Endothelial cell of umbilical vein (primary cell): ENCODE data around the gene DOCK1.

Experiments used
- EZH2 ChIP-seq: IDR thresholded peaks from 2 replicates; pipeline ENCODE4 v1.6.1; 2012; ENCODE audit warnings: borderline replicate concordance, low read depth, mild to moderate bottlenecking, moderate library complexity, low read length, inconsistent platforms; ENCODE audit not compliant: severe bottlenecking
- JUN ChIP-seq: IDR thresholded peaks from 2 replicates; pipeline ENCODE4 v1.6.1; 2011; ENCODE audit warnings: borderline replicate concordance, low read depth; ENCODE audit not compliant: insufficient read length, insufficient read depth
- MYC ChIP-seq: IDR thresholded peaks from one replicate; pipeline ENCODE4 v1.6.1; 2011; ENCODE audit warnings: mild to moderate bottlenecking, low read depth, low read length
- POLR2A ChIP-seq: IDR thresholded peaks from 2 replicates; pipeline ENCODE4 v1.6.1; 2012; ENCODE audit warnings: low read depth, mild to moderate bottlenecking, control low read depth, low read length
- POLR2AphosphoS5 ChIP-seq: IDR thresholded peaks from 2 replicates; pipeline ENCODE4 v1.6.1; 2012; ENCODE audit warnings: low read depth, mild to moderate bottlenecking, control low read depth, low read length, moderate library complexity; ENCODE audit not compliant: insufficient read depth
- TF ChIP-seq, protein P1 (sequence below), 2 donors: IDR thresholded peaks; 1 replicate in 1 of 2; 2 replicates in 1 of 2; pipeline ENCODE4 v1.5.1; 2011; ENCODE audit warnings: low read length in 2 of 2, mild to moderate bottlenecking in 2 of 2, moderate library complexity in 2 of 2, control low read depth in 1 of 2, inconsistent platforms in 1 of 2, low read depth in 1 of 2; ENCODE audit not compliant: insufficient read depth in 1 of 2; ENCODE audit errors: extremely low read depth in 1 of 2

DNA sequence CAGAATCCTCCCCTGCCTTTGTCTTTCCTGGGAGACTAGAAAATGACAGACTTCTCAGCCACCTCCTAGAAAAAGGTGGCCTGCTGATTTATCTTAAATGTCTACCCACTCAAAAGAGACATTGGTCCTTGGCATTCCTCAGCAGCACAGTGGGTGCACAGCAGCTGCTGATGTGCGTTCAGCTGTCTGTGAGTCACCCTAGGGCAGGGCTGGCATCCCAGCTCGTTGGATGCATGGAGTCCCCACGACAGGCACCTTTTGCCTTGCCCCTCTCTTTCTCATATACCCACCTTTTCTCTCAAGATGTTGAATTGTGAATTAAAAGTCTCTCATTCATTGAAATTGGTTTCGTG lies 113.0 kb downstream of the DOCK1 start:
- TF ChIP-seq, protein P1, sequence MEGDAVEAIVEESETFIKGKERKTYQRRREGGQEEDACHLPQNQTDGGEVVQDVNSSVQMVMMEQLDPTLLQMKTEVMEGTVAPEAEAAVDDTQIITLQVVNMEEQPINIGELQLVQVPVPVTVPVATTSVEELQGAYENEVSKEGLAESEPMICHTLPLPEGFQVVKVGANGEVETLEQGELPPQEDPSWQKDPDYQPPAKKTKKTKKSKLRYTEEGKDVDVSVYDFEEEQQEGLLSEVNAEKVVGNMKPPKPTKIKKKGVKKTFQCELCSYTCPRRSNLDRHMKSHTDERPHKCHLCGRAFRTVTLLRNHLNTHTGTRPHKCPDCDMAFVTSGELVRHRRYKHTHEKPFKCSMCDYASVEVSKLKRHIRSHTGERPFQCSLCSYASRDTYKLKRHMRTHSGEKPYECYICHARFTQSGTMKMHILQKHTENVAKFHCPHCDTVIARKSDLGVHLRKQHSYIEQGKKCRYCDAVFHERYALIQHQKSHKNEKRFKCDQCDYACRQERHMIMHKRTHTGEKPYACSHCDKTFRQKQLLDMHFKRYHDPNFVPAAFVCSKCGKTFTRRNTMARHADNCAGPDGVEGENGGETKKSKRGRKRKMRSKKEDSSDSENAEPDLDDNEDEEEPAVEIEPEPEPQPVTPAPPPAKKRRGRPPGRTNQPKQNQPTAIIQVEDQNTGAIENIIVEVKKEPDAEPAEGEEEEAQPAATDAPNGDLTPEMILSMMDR (IDR thresholded peaks at IDR 0.05; ENCODE audit: extremely low read depth in 1 of 2, insufficient read depth in 1 of 2, low read depth in 1 of 2, low read length in 2 of 2) = no peak
- no peak for TF ChIP-seq MYC
- TF ChIP-seq POLR2A = no peak
- no peak for TF ChIP-seq JUN
- no peak for TF ChIP-seq EZH2
- no peak for TF ChIP-seq POLR2AphosphoS5
